Cerebellar cortex (tissue), 1 donor: ENCODE data around the gene PLK4.
A peak's percentile ranks its signal among the peaks of the same experiment; 100 is the strongest.
"Not testable (repeated sequence)": the region's sequence is repeated elsewhere in the genome, so short reads cannot be mapped to it uniquely, and the experiment has no call there.

Experiments
- DNase-seq: peaks from one replicate; pipeline ENCODE4 v3.0.0-alpha.2; 2015; ENCODE audit warnings: low spot score

The PLK4 gene

GRCh38 chr4:127880763-127881562 is at the start of gene PLK4:
PLK4 (plus strand) TSS chr4:127880893; CDS start chr4:127881135, 242 bp downstream.
- peak; percentile 92 for DNase-seq

- DNase-seq = no peak
Measured at GRCh38 chr4:127832585-127832984, 48.1 kb upstream of the PLK4 start.

DNA sequence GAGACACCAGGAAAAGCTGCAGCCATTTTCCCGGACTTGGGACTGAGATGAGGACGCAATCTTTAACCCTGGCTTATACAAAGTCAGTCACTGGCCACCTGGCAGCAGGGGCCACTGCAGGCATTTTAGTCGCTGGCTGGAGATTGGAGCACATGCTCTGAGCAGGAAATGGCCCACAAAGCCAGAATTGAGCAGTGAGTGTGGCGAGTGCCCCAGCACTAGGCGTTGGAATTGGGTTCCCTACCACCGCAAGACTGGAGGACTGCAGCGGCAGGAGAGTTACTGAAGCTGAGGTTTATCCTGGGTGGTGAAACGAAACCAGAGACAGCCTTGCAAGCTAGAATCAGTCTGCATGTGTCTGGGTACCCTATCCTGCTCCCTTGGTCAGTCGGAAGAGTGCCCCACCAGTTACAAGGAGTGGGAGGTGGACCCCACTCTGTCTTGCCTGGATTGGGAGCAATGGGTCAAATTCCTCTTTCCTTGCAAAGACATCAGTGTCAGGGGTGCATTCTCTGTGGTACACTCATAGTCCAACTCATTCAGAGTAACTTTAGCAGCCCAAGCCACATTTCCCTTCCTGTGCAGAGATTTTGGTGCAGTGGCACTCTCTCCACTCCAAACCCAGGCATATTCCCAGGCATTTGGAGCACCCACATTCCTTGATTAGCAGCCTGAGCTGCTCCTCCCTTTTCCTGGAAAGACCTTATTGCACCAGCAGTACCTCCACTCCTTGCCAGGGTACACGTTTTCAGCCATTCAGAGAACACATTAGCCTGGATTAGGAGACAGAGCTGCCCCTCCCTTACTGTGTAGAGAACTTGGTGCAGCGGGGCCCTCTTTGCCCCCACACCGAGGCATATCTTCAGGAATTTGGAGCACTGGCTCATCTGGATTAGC is 36.7 kb upstream of the PLK4 start:
- DNase-seq = no peak

- no peak for DNase-seq
Measured at GRCh38 chr4:127844601-127845116, 36.0 kb upstream of the PLK4 start.

GRCh38 chr4:127846061-127846460 is 34.6 kb upstream of the PLK4 start:
- DNase-seq = no peak

- no peak for DNase-seq
Measured at GRCh38 chr4:127846765-127847164, 33.9 kb upstream of the PLK4 start.

DNA sequence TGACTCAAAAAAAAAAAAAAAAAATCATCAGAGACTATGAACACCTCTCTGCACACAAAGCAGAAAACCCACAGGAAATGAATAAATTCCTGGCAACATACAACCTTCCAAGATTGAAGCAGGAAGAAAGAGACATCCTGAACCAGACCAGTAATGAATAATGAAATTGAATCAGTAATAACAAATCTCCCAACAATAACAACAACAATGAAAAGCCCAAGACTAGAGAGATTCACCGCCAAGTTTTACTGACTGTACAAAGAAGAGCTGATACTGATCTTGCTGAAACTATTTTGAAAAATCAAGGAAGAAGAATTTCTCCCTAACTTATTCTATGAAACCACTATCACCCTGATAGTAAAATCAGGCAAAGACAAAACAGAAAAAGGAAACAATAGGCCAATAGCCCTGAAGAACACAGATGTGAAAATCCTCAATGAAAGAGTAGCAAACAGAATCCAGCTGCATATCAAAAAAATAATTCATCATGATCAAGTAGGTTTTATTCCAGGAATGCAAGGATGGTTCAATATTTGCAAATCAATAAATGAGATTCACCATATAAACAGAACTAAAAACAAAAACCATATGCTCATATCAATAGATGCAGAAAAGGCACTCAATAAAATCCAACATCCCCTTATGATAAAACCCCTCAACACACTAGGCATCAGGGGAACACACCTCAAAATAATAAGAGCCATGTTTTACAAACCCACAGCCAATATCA is 31.0 kb upstream of the PLK4 start:
- no peak for DNase-seq

GRCh38 chr4:127852661-127853060 is 28.0 kb upstream of the PLK4 start:
- no peak for DNase-seq

DNA sequence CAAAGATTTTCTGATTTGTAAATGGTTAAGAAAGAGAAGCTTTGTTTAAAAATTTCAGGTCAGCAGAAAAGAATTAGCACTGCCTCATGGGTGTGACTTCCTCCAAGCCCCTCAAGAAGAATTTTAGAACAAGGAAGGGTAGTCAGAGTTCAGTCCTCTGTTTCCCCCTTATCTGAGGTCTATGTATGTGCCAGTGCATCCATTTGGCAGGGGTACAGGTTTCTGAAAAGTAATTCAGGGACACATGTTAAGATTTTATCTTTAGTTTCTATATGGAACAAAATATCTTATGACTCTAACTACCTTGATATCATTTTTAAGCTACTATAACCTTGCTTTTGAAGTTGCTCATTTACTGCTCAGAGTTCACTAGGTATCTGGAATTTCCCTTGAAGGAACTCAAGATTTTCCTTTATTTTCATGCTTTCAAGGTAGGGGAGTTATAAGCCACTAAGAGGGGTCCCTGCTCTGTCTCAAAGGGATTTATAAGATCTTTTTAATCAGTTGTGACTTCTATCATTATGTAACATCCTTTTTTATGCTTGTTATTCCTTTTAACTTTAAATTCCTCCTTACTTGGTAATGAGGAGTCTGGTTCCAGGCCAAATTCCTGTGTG is 24.4 kb upstream of the PLK4 start:
- DNase-seq = no peak

DNA sequence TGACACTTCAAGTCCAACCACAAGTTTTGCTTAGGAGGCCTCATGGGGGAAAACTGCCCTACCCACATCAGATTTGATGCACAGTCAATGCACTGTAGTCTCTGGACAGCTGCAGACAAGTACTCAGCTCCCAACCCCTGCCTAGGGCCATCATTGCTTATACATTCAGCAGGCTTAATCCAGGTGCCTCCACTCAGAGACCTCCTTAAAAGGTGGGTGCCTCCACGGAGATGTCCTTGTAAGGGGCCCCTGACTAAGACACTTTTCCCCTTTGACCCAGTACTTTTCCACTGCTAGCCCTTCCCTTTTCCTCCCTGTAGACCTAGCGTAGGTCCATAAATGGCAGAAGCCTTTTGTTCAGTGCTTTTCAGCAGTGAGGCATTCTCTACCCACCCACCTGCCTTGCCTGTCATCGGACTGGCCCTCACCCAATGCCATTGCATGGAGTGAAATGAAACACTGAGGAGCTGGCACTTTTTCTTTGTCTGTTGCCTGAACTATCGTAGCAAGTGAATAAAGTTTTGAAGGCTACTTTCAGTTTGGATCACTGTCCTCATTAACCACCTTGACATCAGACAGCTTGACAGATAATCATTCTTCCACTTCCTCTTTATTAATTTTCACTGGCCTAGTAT is 23.8 kb upstream of the PLK4 start:
- DNase-seq = no peak

DNA sequence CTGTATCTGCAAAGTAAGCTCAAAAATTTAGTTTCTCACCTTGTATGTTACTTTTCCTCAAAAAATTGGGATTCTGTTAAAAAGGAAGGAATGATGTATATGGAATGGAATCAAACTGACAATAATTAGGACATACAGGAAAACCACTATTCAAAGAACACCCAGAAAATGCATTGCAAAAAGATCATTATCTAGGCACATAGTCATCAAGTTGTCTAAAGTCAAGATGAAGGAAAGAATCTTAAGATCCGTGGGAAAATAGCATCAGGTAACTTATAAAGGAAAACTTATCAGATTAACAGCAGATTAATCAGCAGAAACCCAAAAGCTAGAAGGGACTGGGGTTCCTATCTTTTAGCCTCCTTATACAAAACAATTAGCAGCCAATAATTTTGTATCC is 23.1 kb upstream of the PLK4 start:
- no peak for DNase-seq

GRCh38 chr4:127868196-127868595 is 12.5 kb upstream of the PLK4 start:
- no peak for DNase-seq

DNA sequence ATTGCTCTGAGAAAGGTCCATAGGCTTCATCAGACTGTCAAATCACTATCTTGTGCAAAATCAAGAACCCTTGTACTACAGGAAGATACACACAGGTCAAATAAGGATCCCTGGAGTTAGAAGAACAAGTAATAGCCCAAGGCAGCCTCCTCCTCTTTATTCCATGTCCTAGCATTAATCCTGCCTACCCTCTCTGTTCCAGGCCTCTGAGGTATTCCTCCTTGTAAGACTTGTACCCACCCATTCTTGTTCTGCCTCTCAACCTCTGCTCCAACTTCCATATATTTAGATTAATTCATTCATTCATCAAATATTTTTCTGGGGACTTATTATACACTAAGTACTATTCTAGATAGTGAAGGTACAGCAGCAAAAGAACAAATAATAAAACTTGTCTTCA is 10.4 kb upstream of the PLK4 start:
- no peak for DNase-seq

DNA sequence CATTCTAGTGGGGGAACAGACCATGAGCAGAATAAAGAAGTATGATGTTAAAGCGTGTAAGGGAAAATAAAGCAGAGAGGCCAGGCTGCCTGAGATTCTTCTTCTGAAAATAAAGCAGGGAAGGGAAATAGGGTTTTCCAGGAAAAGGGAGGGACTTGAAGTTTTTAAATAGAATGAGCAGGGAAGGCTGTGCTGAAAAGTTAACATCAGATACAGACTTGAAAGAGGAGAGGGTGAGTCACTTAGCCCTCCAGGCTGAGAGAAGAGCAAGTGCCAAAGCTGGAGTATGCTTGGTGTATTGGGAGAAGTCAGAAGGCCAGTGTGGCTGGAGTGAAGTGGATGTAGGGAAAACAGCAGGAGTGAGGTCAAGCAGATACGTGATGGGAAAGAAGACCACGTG is 10.0 kb upstream of the PLK4 start:
- DNase-seq = no peak

GRCh38 chr4:127875791-127876190 is 4.9 kb upstream of the PLK4 start:
- no peak for DNase-seq

DNA sequence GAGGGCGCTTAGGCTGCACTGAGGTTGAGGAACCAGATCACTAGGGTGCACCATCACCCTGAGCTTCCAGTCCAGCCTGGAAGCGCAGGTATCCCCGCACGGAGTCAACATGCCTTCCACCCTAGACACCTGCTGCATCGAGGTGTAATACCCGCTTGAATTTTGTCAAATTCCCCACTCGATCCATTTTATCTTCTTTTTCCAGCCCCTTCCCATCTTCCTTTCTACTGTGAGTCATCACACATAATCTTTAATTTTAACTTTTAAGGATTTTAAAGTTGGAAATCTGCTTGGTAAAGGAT is 821 bp downstream of the PLK4 start:
- DNase-seq = no peak

GRCh38 chr4:127888559-127888958 is 7.9 kb downstream of the PLK4 start:
- no peak for DNase-seq

DNA sequence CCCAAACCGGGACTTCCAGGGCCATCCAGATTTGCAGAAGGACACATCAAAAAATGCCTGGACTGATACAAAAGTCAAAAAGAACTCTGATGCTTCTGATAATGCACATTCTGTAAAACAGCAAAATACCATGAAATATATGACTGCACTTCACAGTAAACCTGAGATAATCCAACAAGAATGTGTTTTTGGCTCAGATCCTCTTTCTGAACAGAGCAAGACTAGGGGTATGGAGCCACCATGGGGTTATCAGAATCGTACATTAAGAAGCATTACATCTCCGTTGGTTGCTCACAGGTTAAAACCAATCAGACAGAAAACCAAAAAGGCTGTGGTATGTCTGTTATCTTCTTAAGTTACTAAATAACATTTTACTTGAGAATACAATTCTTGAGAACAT is 9.2 kb downstream of the PLK4 start:
- DNase-seq = no peak

DNA sequence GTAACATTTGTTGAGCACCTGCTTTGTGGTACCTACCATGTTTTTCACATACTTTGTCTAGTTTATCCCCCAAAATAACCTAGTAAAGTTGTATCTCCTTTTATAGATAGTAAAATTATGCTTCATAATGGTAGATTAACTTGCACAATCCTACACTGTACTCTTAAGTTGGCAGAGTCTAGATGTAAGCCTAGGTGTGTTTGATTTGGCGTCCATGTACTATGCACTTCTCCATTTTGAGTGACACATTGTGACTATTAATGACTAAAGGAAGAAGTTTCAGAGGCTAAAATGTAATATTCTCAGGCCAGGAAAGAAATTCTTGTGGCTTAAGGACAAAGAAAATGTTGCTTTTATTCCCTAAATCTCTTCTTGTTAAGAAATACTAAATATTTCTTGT is 15.4 kb downstream of the PLK4 start:
- no peak for DNase-seq

- DNase-seq = no peak
Measured at GRCh38 chr4:127896528-127896927, 15.8 kb downstream of the PLK4 start.

DNA sequence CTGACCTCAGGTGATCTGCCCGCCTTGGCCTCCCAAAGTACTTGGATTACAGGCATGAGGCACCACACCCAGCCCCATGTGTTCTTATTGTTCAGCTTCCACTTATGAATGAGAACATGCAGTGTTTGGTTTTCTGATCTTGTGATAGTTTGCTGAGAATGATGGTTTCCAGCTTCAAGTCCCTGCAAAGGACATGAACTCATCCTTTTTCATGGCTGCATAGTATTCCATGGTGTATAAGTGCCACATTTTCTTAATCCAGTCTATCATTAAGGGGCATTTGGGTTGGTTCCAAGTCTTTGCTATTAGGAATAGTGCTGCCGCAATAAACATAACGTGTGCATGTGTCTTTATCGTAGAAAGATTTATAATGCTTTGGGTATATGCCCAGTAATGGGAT is 19.0 kb downstream of the PLK4 start:
- DNase-seq = not testable (repeated sequence)

GRCh38 chr4:127905029-127905428 is 24.3 kb downstream of the PLK4 start:
- no peak for DNase-seq
